K562 (cell line): ENCODE measurements around the gene PACSIN1. TPM values are rescaled to one million over a fixed set of nuclear protein-coding genes. Genes with fewer than 3 reads are reported as not detected.

Experiments used
- ATAC-seq: fragments of 200-7000 bp; cut with Tn5 transposase; 3 replicates; pipeline ENCODE4 v1.9.1; 2020; ENCODE audit warnings: moderate library complexity
- BruUV-seq: library from RNA; stranded (reverse); fragments of 400-500 nt; replicated peaks from 2 replicates; lab custom pipeline; 2021; lab: Mats Ljungman, UMichigan
- CTCF ChIA-PET: fragments of 300-600 bp; formaldehyde crosslinking; extraction: SDS; loops from one replicate; lab custom pipeline; 2021; ENCODE audit warnings: low intra/inter-chr PET ratio; lab: Yijun Ruan, JAX
- POLR2A ChIA-PET: fragments of 300-600, 350-650 bp; sonication (Branson Sonifier 250); formaldehyde crosslinking; extraction: SDS; loops from one replicate; lab custom pipeline; 2021; ENCODE audit warnings: antibody characterized with exemption, inconsistent platforms; lab: Yijun Ruan, JAX
- DNase-seq, 4 experiments: peaks; one replicate each; pipeline versions ENCODE4 v3.0.0 to v3.0.0-alpha.2; 2011 to 2018; ENCODE audit warnings: low spot score in 3 of 4, mixed read lengths in 3 of 4; ENCODE audit errors: extremely low read depth in 1 of 4
- FAIRE-seq: peaks from 2 replicates; lab custom pipeline; 2011; peaks lifted over from hg19 to GRCh38; lab: Jason Lieb, UNC
- H2AFZ ChIP-seq: 2 replicates; pipeline ENCODE4 v1.6.0; 2011; ENCODE audit warnings: low read depth, low read length, control low read depth, inconsistent platforms
- H3K27ac ChIP-seq: fragments of 200-600 bp; 3 replicates; pipeline ENCODE4 v1.8.0; 2011; ENCODE audit warnings: low read depth, mild to moderate bottlenecking, control low read depth, inconsistent platforms, low read length, moderate library complexity, mixed read lengths; ENCODE audit errors: extremely low read depth
- H3K27me3 ChIP-seq, 2 experiments: fragments of 300-600 bp in 1 of 2; 2 replicates in 1 of 2; 3 replicates in 1 of 2; pipeline versions ENCODE4 v1.6.0 to v1.8.0; 2011; ENCODE audit warnings: inconsistent platforms in 2 of 2, low read length in 2 of 2, mild to moderate bottlenecking in 1 of 2, mixed read lengths in 1 of 2, moderate library complexity in 1 of 2; ENCODE audit not compliant: control insufficient read depth in 2 of 2, insufficient read depth in 2 of 2
- H3K36me3 ChIP-seq: fragments of 300-600 bp; 3 replicates; pipeline ENCODE4 v1.8.0; 2011; ENCODE audit warnings: mild to moderate bottlenecking, low read length, inconsistent platforms; ENCODE audit not compliant: control insufficient read depth, insufficient read depth
- H3K4me1 ChIP-seq, 2 experiments: fragments of 200-600 bp in 1 of 2; replicated peaks in 1 of 2; 2 replicates in 1 of 2; 3 replicates in 1 of 2; pipeline versions ENCODE4 v1.5.1 to v1.8.0; 2011; ENCODE audit warnings: inconsistent platforms in 2 of 2, low read length in 2 of 2, mild to moderate bottlenecking in 1 of 2, mixed read lengths in 1 of 2, moderate library complexity in 1 of 2; ENCODE audit not compliant: control insufficient read depth in 2 of 2, insufficient read depth in 2 of 2
- H3K4me2 ChIP-seq: 2 replicates; pipeline ENCODE4 v1.6.1; 2011; ENCODE audit warnings: low read length, control low read depth, inconsistent platforms, mixed read lengths; ENCODE audit not compliant: insufficient read depth
- H3K4me3 ChIP-seq: fragments of 200-600 bp; sonication (generic), shearing (Covaris generic); 2 replicates; pipeline ENCODE4 v1.5.1; 2016; ENCODE audit warnings: control low read depth, inconsistent platforms
- H3K79me2 ChIP-seq: fragments of 200-600 bp; 3 replicates; pipeline ENCODE4 v1.8.0; 2011; ENCODE audit warnings: low read length, inconsistent platforms; ENCODE audit not compliant: control insufficient read depth, insufficient read depth
- H3K9ac ChIP-seq, 2 experiments: 2 replicates each; pipeline versions ENCODE4 v1.6.0 to v1.6.1; 2011; ENCODE audit warnings: low read depth in 2 of 2, low read length in 2 of 2, control low read depth in 1 of 2, inconsistent platforms in 1 of 2, mild to moderate bottlenecking in 1 of 2, mixed read lengths in 1 of 2; ENCODE audit not compliant: insufficient read depth in 1 of 2
- H3K9me1 ChIP-seq: one replicate; pipeline ENCODE4 v1.6.0; 2011; ENCODE audit warnings: inconsistent platforms, mild to moderate bottlenecking, low read length, moderate library complexity; ENCODE audit not compliant: control insufficient read depth, insufficient read depth
- H3K9me3 ChIP-seq: replicated peaks from 2 replicates; pipeline ENCODE4 v1.5.1; 2011; ENCODE audit warnings: low read depth, low read length, inconsistent platforms; ENCODE audit not compliant: control insufficient read depth, insufficient read depth
- H4K20me1 ChIP-seq: replicated peaks from 2 replicates; pipeline ENCODE4 v1.6.1; 2011; ENCODE audit warnings: low read length, inconsistent platforms, mixed read lengths; ENCODE audit not compliant: control insufficient read depth, insufficient read depth
- ADNP ChIP-seq: fragments of 200-800 bp; sonication (Bioruptor generic); IDR thresholded peaks from 2 replicates; pipeline ENCODE4 v1.6.1; 2016; ENCODE audit warnings: missing genetic modification characterization, missing compliant biosample characterization
- ESRRA ChIP-seq: fragments of 450-650 bp; IDR thresholded peaks from 2 replicates; pipeline ENCODE4 v1.6.1; 2014; ENCODE audit warnings: low read depth, mild to moderate bottlenecking, moderate library complexity, borderline replicate concordance
- GTF2B ChIP-seq: IDR thresholded peaks from 2 replicates; pipeline ENCODE4 v1.6.1; 2011; ENCODE audit not compliant: insufficient read length; ENCODE audit errors: extremely low read depth
- SMARCC2 ChIP-seq: fragments of 450-650 bp; IDR thresholded peaks from 2 replicates; pipeline ENCODE4 v1.6.1; 2017; ENCODE audit warnings: antibody characterized with exemption, moderate library complexity, mild to moderate bottlenecking, low read depth
- TGIF2 ChIP-seq: sonication (generic); formaldehyde crosslinking; IDR thresholded peaks from 2 replicates; pipeline ENCODE4 v1.8.1; 2022; ENCODE audit warnings: mild to moderate bottlenecking, missing genetic modification reagents, moderate library complexity
- ZKSCAN1 ChIP-seq: fragments of 150-350 bp; IDR thresholded peaks from 2 replicates; pipeline ENCODE4 v1.6.1; 2016; ENCODE audit warnings: low read depth, low read length
- ZNF121 ChIP-seq: sonication (generic); formaldehyde crosslinking; conservative IDR thresholded peaks from 2 replicates; pipeline ENCODE4 v1.8.0; 2022; ENCODE audit warnings: missing genetic modification reagents
- ZNF75A ChIP-seq: fragments of 450-650 bp; formaldehyde crosslinking; IDR thresholded peaks from 2 replicates; pipeline ENCODE4 v1.4.0; 2020; ENCODE audit warnings: mild to moderate bottlenecking
- WGBS: fragments of 100-300 bp; shearing (Covaris generic); methylation state at CpG from one replicate; pipeline ENCODE4 v1.1.6; 2016; ENCODE audit warnings: low coverage, mixed read lengths; ENCODE audit not compliant: insufficient coverage; ENCODE audit errors: missing lambda C conversion rate; 5-methylcytosine and 5-hydroxymethylcytosine counted together
- in situ Hi-C: fragments of 300-500 bp; cut with MboI; formaldehyde crosslinking; loops from 4 replicates; pipeline ENCODE4 v1.15.0; 2018; ENCODE audit warnings: inconsistent platforms, mixed read lengths
- intact Hi-C: fragments of 100-400 bp; cut with micrococcal nuclease; formaldehyde crosslinking; loops from 2 replicates; pipeline ENCODE4 v1.14.2; 2022
- polyA plus RNA-seq, 8 experiments: library from polyadenylated mRNA; depleted of rRNA in 4 of 8; stranded (reverse) in 5 of 8; unstranded in 3 of 8; fragments of >200 nt; fragmentation: Nextera tagmentation in 2 of 8; fragmentation: Illumina TruSeq in 1 of 8; extraction: Ambion mirVana in 2 of 8; extraction: Trizol in 1 of 8; gene quantifications; 2 replicates each; pipeline versions ENCODE4 v1.2.1 to v1.2.3, GENCODE V29; 2011 to 2014; ENCODE audit warnings: inconsistent platforms in 1 of 8, missing spikeins in 1 of 8
- total RNA-seq, 7 experiments: library from RNA; depleted of rRNA in 6 of 7; stranded (reverse); fragments of >200 nt in 6 of 7; fragmentation: Illumina TruSeq in 2 of 7; extraction: Trizol in 2 of 7; gene quantifications; 2 replicates each; pipeline versions ENCODE4 v1.2.1 to v1.2.3, GENCODE V29; 2011 to 2021; ENCODE audit warnings: low replicate concordance in 1 of 7
- TF ChIP-seq, protein P1 (sequence below): sonication (generic); formaldehyde crosslinking; IDR thresholded peaks from 2 replicates; pipeline ENCODE4 v1.8.0; 2022; ENCODE audit warnings: missing genetic modification reagents, mild to moderate bottlenecking, moderate library complexity, borderline replicate concordance

The PACSIN1 gene
- total and polyA plus RNA-seq, 9 of the 15 experiments (the other 6 are each of a cell fraction or from before 2014, with no cell fraction given) = 0.01 to 1.7 (median 0.45) TPM

DNA sequence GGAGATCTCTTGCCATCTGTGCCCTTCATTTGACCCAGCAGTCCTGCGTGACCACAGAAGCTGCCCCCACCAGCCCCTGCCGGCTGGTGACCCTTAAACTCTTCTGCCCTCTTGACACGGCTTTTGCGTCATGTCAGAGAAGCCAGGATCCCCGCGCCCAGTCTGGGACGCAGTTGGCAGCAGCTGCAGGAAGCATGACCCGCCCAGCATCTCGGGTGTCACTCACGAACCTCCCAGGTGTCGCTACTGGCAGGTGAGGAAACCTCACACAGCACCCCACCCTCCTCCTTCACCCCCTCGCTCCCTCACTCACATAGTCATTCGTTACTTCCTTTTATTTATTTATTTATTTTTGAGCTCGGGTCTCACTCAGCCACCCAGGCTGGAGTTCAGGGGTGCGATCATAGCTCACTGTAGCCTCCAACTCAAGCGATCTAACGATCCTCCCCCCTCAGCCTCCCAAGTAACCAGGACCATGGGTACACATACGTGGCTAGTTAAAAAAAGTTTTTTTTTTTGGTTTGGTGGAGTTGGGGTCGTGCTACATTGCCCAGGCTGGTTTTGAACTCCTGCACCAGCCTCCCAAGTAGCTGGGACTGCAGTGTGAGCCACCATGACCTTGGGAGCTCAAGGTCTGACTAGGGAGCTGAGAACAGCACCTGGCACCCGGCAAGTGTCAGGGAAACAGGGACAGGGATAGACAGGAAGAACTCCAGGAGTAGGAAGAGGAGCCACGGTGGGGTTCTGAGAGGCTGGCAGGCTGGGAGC, 104.4 kb downstream of the PACSIN1 start:
- CTCF ChIA-PET = no interaction called here
- DNase-seq = no peak
- TF ChIP-seq ESRRA = 0 out of 2 replicates have a peak, but pooled peaks have one; percentile 24
- TF ChIP-seq SMARCC2 = no peak
- TF ChIP-seq, protein P1, sequence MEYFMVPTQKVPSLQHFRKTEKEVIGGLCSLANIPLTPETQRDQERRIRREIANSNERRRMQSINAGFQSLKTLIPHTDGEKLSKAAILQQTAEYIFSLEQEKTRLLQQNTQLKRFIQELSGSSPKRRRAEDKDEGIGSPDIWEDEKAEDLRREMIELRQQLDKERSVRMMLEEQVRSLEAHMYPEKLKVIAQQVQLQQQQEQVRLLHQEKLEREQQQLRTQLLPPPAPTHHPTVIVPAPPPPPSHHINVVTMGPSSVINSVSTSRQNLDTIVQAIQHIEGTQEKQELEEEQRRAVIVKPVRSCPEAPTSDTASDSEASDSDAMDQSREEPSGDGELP (CRISPR knock-in tag) = peak; percentile 23; the same call in 1 of the 2 replicates
- no peak for TF ChIP-seq TGIF2 (CRISPR knock-in tag)
- TF ChIP-seq ADNP (tag) = no peak
- TF ChIP-seq GTF2B = no peak
- TF ChIP-seq ZKSCAN1 = no peak
- peak; percentile 73 for TF ChIP-seq ZNF121 (CRISPR knock-in tag)
- TF ChIP-seq ZNF75A = no peak
- TF ChIP-seq, all 486 proteins: peak for 3
- no TSS peak for BruUV-seq
- Histone ChIP-seq H3K4me2 (no peak overlapping the region), H3K36me3 (no peaks in the 10 kb centered on the region), H3K27me3 (no peaks in the 10 kb centered on the region), H3K9me1 (no peaks in the 10 kb centered on the region), H3K9me3 (no peaks in the 10 kb centered on the region), H3K4me1 (peaks cover 8 to 48% of the 10 kb centered on the region in 2 experiments; a peak in 3 of 5 replicates), H3K9ac (peak overlapping the region in 1 of 2 experiments; percentile 70; a peak in 1 of 4 replicates), H3K4me3 (no peak overlapping the region), H3K79me2 (no peaks in the 10 kb centered on the region), H4K20me1 (no peaks in the 10 kb centered on the region; the same call in 1 of the 2 replicates), H3K27ac (no peak overlapping the region), H2AFZ (0 out of 2 replicates have a peak overlapping the region, but pooled peaks have one; percentile 40)
- WGBS = 65% methylated on average over 21 of the region's 21 CpGs
- in situ Hi-C loops = no loop called here
- FAIRE-seq (no peak), ATAC-seq (no peak)
- intact Hi-C loops = no loop called here
- POLR2A ChIA-PET = interaction anchor here (0.5 to 1.5 kb wide), 8 partner anchors 8 to 299 kb away, joined by 3 read pairs; no protein-coding TSS in a partner anchor
